CD4-positive, CD25-positive, alpha-beta regulatory T cell (primary cell): ENCODE measurements around the gene OSBPL6. TPM values are rescaled to one million over a fixed set of nuclear protein-coding genes. Genes with fewer than 3 reads are reported as not detected.

Experiments used
- ATAC-seq, 2 donors: fragments of 150-1000 bp; cut with Tn5 transposase; one replicate each; pipeline ENCODE4 v1.10.0; 2021; ENCODE audit warnings: low read depth in 2 of 2, moderate number of reproducible peaks in 2 of 2, moderate library complexity in 1 of 2
- DNase-seq, 3 donors: peaks; one replicate each; pipeline versions ENCODE4 v3.0.0 to v3.0.0-alpha.2; 2012 to 2022; ENCODE audit warnings: mixed read lengths in 1 of 3
- H3K27ac ChIP-seq: one replicate; pipeline ENCODE4 v1.7.0; 2013; ENCODE audit warnings: mild to moderate bottlenecking, low read length; ENCODE audit not compliant: insufficient read depth, poor library complexity, severe bottlenecking
- H3K27me3 ChIP-seq: one replicate; pipeline ENCODE4 v1.7.0; 2013; ENCODE audit warnings: low read length; ENCODE audit not compliant: control insufficient read depth, insufficient read depth
- H3K36me3 ChIP-seq: one replicate; pipeline ENCODE4 v1.7.0; 2013; ENCODE audit warnings: mild to moderate bottlenecking, low read length, moderate library complexity; ENCODE audit not compliant: control insufficient read depth, insufficient read depth
- H3K4me1 ChIP-seq: 2 replicates; pipeline ENCODE4 v1.7.0; 2013; ENCODE audit warnings: mild to moderate bottlenecking, low read length; ENCODE audit not compliant: insufficient read depth, control insufficient read depth, poor library complexity, severe bottlenecking
- H3K4me3 ChIP-seq: one replicate; pipeline ENCODE4 v1.7.0; 2013; ENCODE audit warnings: low read depth, mild to moderate bottlenecking, low read length, moderate library complexity
- H3K9me3 ChIP-seq, 2 experiments: 1 replicate in 1 of 2; 2 replicates in 1 of 2; pipeline ENCODE4 v1.7.0; 2013; ENCODE audit warnings: low read length in 2 of 2, mild to moderate bottlenecking in 1 of 2, moderate library complexity in 1 of 2; ENCODE audit not compliant: control insufficient read depth in 2 of 2
- H3K27ac Mint-ChIP-seq, 3 donors: one replicate each; pipeline ENCODE4 v1.8.0; 2020 to 2022; ENCODE audit warnings: mild to moderate bottlenecking in 3 of 3, mixed read lengths in 3 of 3, moderate library complexity in 2 of 3
- H3K27me3 Mint-ChIP-seq: one replicate; pipeline ENCODE4 v1.8.0; 2022; ENCODE audit warnings: mild to moderate bottlenecking, mixed read lengths
- H3K36me3 Mint-ChIP-seq: one replicate; pipeline ENCODE4 v1.8.0; 2020; ENCODE audit warnings: mixed read lengths
- H3K4me1 Mint-ChIP-seq, 4 donors: one replicate each; pipeline ENCODE4 v1.8.0; 2020 to 2022; ENCODE audit warnings: mixed read lengths in 4 of 4, mild to moderate bottlenecking in 1 of 4
- H3K4me3 Mint-ChIP-seq, 4 donors: one replicate each; pipeline ENCODE4 v1.8.0; 2020 to 2022; ENCODE audit warnings: mild to moderate bottlenecking in 4 of 4, mixed read lengths in 4 of 4, moderate library complexity in 3 of 4
- H3K9me3 Mint-ChIP-seq, 7 donors: one replicate each; pipeline ENCODE4 v1.8.0; 2020 to 2022; ENCODE audit warnings: mixed read lengths in 7 of 7, mild to moderate bottlenecking in 3 of 7, moderate library complexity in 2 of 7
- polyA plus RNA-seq, 4 donors: library from polyadenylated mRNA; unstranded; fragments of 300-500 nt; fragmentation: Illumina TruSeq; gene quantifications; one replicate each; pipeline ENCODE4 v1.2.3, GENCODE V29; 2021
- total RNA-seq: library from RNA; stranded (reverse); gene quantifications from one replicate; pipeline ENCODE4 v1.2.3, GENCODE V29; 2022

Gene OSBPL6
- total and polyA plus RNA-seq, 5 donors from 2014 or later = 0.34 TPM; not detected in 4

GRCh38 chr2:178448968-178449661 lies 254.8 kb downstream of the OSBPL6 start:
- Histone ChIP-seq H3K36me3 (peaks cover 32% of the 10 kb centered on the region), H3K9me3 (no peaks in the 10 kb centered on the region), H3K4me1 (peaks cover 24% of the 10 kb centered on the region), H3K27ac (peak overlapping the region; percentile 98), H3K27me3 (no peaks in the 10 kb centered on the region), H3K4me3 (peak overlapping the region; percentile 88)
- ATAC-seq (no peak), DNase-seq (peak in 1 of 3 donors; percentile 6)
- Mint-ChIP-seq H3K9me3 (no peaks in the 10 kb centered on the region), H3K4me3 (peak overlapping the region; percentile 90 to 99 (median 95)), H3K36me3 (peaks cover 21% of the 10 kb centered on the region), H3K27me3 (no peaks in the 10 kb centered on the region), H3K4me1 (peaks cover 23 to 46% (median 38%) of the 10 kb centered on the region in 4 donors), H3K27ac (peak overlapping the region in 2 of 3 donors; percentile 92 to 95)

GRCh38 chr2:178449700-178450523 lies 255.6 kb downstream of the OSBPL6 start:
- Mint-ChIP-seq H3K4me3 (peak overlapping the region; percentile 90 to 99 (median 95)), H3K27me3 (no peaks in the 10 kb centered on the region), H3K4me1 (peaks cover 22 to 41% (median 34%) of the 10 kb centered on the region in 4 donors), H3K9me3 (no peaks in the 10 kb centered on the region), H3K27ac (peak overlapping the region; percentile 88 to 95 (median 92)), H3K36me3 (peaks cover 15% of the 10 kb centered on the region)
- ATAC-seq (no peak), DNase-seq (peak in 1 of 3 donors; percentile 2)
- peaks cover 30% of the 10 kb centered on the region for H3K36me3 ChIP-seq
- H3K9me3 ChIP-seq = no peaks in the 10 kb centered on the region
- H3K27ac ChIP-seq = peak overlapping the region; percentile 98
- H3K27me3 ChIP-seq = no peaks in the 10 kb centered on the region
- H3K4me1 ChIP-seq = peaks cover 24% of the 10 kb centered on the region
- H3K4me3 ChIP-seq = peak overlapping the region; percentile 88

GRCh38 chr2:178450524-178450773 lies 256.1 kb downstream of the OSBPL6 start:
- Mint-ChIP-seq H3K27ac (peak overlapping the region in 2 of 3 donors; percentile 92 to 95), H3K27me3 (peaks cover under 1% of the 10 kb centered on the region), H3K36me3 (peaks cover 11% of the 10 kb centered on the region), H3K4me3 (peak overlapping the region; percentile 90 to 99 (median 95)), H3K4me1 (peaks cover 18 to 37% (median 31%) of the 10 kb centered on the region in 4 donors), H3K9me3 (no peaks in the 10 kb centered on the region)
- peak overlapping the region; percentile 88 for H3K4me3 ChIP-seq
- ATAC-seq (peak; percentile 52), DNase-seq (peak; percentile 79 to 86 (median 86))
- no peaks in the 10 kb centered on the region for H3K27me3 ChIP-seq
- peak overlapping the region; percentile 98 for H3K27ac ChIP-seq
- H3K4me1 ChIP-seq = peaks cover 24% of the 10 kb centered on the region
- peaks cover 24% of the 10 kb centered on the region for H3K36me3 ChIP-seq
- no peaks in the 10 kb centered on the region for H3K9me3 ChIP-seq

- peaks cover 11% of the 10 kb centered on the region for H3K36me3 Mint-ChIP-seq
- no peaks in the 10 kb centered on the region for H3K9me3 ChIP-seq
- ATAC-seq (peak; percentile 91 to 92), DNase-seq (peak; percentile 92 to 97 (median 93))
- H3K27ac Mint-ChIP-seq = peak within 1 kb of the TSS; percentile 88 to 95 (median 93)
- peaks cover 21% of the 10 kb centered on the region for H3K36me3 ChIP-seq
- H3K27ac ChIP-seq = peak within 1 kb of the TSS; percentile 98
- peak within 1 kb of the TSS; percentile 90 to 99 (median 95) for H3K4me3 Mint-ChIP-seq
- H3K4me1 ChIP-seq = peaks cover 24% of the 10 kb centered on the region
- H3K9me3 Mint-ChIP-seq = no peaks in the 10 kb centered on the region
- peaks cover 18 to 37% (median 31%) of the 10 kb centered on the region in 4 donors for H3K4me1 Mint-ChIP-seq
- H3K4me3 ChIP-seq = peak within 1 kb of the TSS; percentile 88
- no peaks in the 10 kb centered on the region for H3K27me3 ChIP-seq
- peaks cover 5% of the 10 kb centered on the region for H3K27me3 Mint-ChIP-seq
These were observed 256.6 kb downstream of the OSBPL6 start, which contains the start of the genes PJVK and PRKRA for GRCh38 chr2:178450774-178451525. Gene PJVK, plus strand, starts transcription at chr2:178451378. Its CDS starts 2,032 bp downstream, at chr2:178453410. Gene PRKRA, minus strand, starts transcription at chr2:178451175. Its CDS starts 145 bp downstream, at chr2:178451030.

- Histone ChIP-seq H3K36me3 (peaks cover 12% of the 10 kb centered on the region), H3K4me3 (no peak overlapping the region), H3K27ac (no peak overlapping the region), H3K9me3 (no peaks in the 10 kb centered on the region), H3K27me3 (no peaks in the 10 kb centered on the region), H3K4me1 (peaks cover 24% of the 10 kb centered on the region)
- H3K27me3 Mint-ChIP-seq = peaks cover 6% of the 10 kb centered on the region
- no peaks in the 10 kb centered on the region for H3K9me3 Mint-ChIP-seq
- peaks cover 8% of the 10 kb centered on the region for H3K36me3 Mint-ChIP-seq
- peaks cover 18 to 36% (median 27%) of the 10 kb centered on the region in 4 donors for H3K4me1 Mint-ChIP-seq
- no peak for ATAC-seq
- no peak for DNase-seq
- no peak overlapping the region for H3K27ac Mint-ChIP-seq
- H3K4me3 Mint-ChIP-seq = peak overlapping the region; percentile 81 to 99 (median 89)
These were observed 258.0 kb downstream of the OSBPL6 start for GRCh38 chr2:178452334-178452733.

Other genes with a start within 250 kb of the OSBPL6 start
- not detected for gene PDE11A, start 121.7 kb upstream of the OSBPL6 start, total RNA-seq
- gene PDE11A, start 121.7 kb upstream of the OSBPL6 start, polyA plus RNA-seq = not detected
- gene RBM45, start 82.1 kb upstream of the OSBPL6 start, total RNA-seq = 8.6 TPM
- gene RBM45, start 82.1 kb upstream of the OSBPL6 start, polyA plus RNA-seq = 10 to 100 TPM; 10.3 to 15.4 (median 11.2) TPM